Testis (tissue), 3 donors: ENCODE measurements around the gene NELFA. TPM values are rescaled to one million over a fixed set of nuclear protein-coding genes. Genes with fewer than 3 reads are reported as not detected.

Experiments
- DNase-seq: peaks from one replicate; pipeline ENCODE4 v3.0.0-alpha.2; 2019
- H3K27ac ChIP-seq, 2 donors: fragments of 200-600 bp; sonication (generic); one replicate each; pipeline ENCODE4 v1.5.1; 2019
- H3K27me3 ChIP-seq: fragments of 200-600 bp; sonication (generic); one replicate; pipeline ENCODE4 v1.5.1; 2019
- H3K36me3 ChIP-seq: fragments of 200-600 bp; sonication (generic); one replicate; pipeline ENCODE4 v1.5.1; 2017; ENCODE audit warnings: low read depth; ENCODE audit errors: missing control alignments
- H3K4me1 ChIP-seq: fragments of 200-600 bp; sonication (generic); one replicate; pipeline ENCODE4 v1.5.1; 2019
- H3K4me3 ChIP-seq, 2 donors: fragments of 200-600 bp; sonication (generic); one replicate each; pipeline ENCODE4 v1.5.1; 2017 to 2019
- H3K9me3 ChIP-seq: fragments of 200-600 bp; sonication (generic); one replicate; pipeline ENCODE4 v1.5.1; 2017
- POLR2A ChIP-seq: fragments of 450-650 bp; IDR thresholded peaks from one replicate; pipeline ENCODE4 v1.6.1; 2017; ENCODE audit warnings: antibody characterized with exemption, mild to moderate bottlenecking, moderate library complexity
- WGBS, 2 donors: methylation state at CpG; one replicate each; pipeline ENCODE4 v1.1.5; 2018; 5-methylcytosine and 5-hydroxymethylcytosine counted together
- intact Hi-C: fragments of 100-400 bp; cut with DNase I; formaldehyde crosslinking; loops from one replicate; pipeline ENCODE4 v1.15.1; 2023; ENCODE audit warnings: low total_unique reads
- polyA plus RNA-seq: library from polyadenylated mRNA; stranded (reverse); fragments of 350-450 nt; fragmentation: Illumina TruSeq; extraction: RNeasy Lipid Tissue Mini Kit (QIAGEN cat#74804); gene quantifications from one replicate; pipeline ENCODE4 v1.2.3, GENCODE V29; 2014; ENCODE audit warnings: low read depth, low replicate concordance; ENCODE audit not compliant: insufficient read depth
- total RNA-seq, 2 donors: library from RNA; depleted of rRNA; stranded (reverse); fragments of >200 nt; gene quantifications; one replicate each; pipeline ENCODE4 v1.2.3, GENCODE V29; 2016
- TF ChIP-seq, protein P1 (sequence below), 3 experiments: fragments of 450-650 bp in 2 of 3; fragments of 200-600 bp in 1 of 3; sonication (generic) in 1 of 3; IDR thresholded peaks; one replicate each; pipeline ENCODE4 v1.5.1; 2016 to 2019; ENCODE audit warnings: antibody characterized with exemption in 3 of 3, mild to moderate bottlenecking in 2 of 3, moderate library complexity in 1 of 3

The NELFA gene
- total and polyA plus RNA-seq, 3 donors from 2014 or later, result 61.0 to 77.9 (median 72.5) TPM

DNA sequence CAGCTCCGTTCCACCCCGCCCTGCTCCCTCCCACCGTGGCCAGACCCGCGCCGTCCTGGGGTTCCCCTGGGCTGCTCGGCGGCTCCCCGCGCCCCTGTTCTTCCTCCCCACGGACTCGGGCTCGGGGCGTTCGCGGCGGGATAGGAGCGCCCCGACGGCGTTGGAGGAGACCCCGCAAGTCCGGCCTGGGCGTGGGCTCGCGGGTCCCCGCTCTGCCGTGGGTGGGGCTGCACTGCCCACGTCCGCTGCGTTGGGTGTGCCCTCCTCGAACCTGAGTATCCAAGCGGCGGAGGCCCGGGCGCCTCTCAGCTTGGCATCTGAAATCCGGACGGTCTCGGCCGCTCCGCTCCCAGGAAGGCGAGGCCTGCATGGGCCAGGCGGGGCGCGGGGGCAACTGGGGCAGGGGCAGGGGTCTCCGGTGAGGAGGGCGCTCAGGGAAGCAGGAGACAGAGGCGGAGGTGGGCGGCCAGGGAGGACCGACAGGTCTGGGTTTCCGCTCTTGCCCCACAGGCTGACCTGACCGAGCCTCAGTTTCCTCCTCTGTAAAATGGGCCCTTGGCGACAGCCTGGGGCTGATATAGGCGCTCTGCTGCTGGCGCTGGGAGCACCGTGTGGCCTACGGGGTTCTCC lies 38.4 kb upstream of the NELFA start:
- no peak for DNase-seq
- Histone ChIP-seq H3K27me3 (no peaks in the 10 kb centered on the region), H3K4me3 (peak overlapping the region; percentile 12 to 43), H3K9me3 (no peaks in the 10 kb centered on the region), H3K27ac (no peak overlapping the region), H3K36me3 (no peaks in the 10 kb centered on the region), H3K4me1 (peaks cover 12% of the 10 kb centered on the region)
- intact Hi-C loops, result no loop called here
- 18 to 47% methylated on average over 10 to 43 of the region's 57 CpGs for WGBS, 2 donors
- TF ChIP-seq, protein P1, sequence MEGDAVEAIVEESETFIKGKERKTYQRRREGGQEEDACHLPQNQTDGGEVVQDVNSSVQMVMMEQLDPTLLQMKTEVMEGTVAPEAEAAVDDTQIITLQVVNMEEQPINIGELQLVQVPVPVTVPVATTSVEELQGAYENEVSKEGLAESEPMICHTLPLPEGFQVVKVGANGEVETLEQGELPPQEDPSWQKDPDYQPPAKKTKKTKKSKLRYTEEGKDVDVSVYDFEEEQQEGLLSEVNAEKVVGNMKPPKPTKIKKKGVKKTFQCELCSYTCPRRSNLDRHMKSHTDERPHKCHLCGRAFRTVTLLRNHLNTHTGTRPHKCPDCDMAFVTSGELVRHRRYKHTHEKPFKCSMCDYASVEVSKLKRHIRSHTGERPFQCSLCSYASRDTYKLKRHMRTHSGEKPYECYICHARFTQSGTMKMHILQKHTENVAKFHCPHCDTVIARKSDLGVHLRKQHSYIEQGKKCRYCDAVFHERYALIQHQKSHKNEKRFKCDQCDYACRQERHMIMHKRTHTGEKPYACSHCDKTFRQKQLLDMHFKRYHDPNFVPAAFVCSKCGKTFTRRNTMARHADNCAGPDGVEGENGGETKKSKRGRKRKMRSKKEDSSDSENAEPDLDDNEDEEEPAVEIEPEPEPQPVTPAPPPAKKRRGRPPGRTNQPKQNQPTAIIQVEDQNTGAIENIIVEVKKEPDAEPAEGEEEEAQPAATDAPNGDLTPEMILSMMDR (IDR thresholded peaks at IDR 0.05), result no peak
- no peak for TF ChIP-seq POLR2A

DNA sequence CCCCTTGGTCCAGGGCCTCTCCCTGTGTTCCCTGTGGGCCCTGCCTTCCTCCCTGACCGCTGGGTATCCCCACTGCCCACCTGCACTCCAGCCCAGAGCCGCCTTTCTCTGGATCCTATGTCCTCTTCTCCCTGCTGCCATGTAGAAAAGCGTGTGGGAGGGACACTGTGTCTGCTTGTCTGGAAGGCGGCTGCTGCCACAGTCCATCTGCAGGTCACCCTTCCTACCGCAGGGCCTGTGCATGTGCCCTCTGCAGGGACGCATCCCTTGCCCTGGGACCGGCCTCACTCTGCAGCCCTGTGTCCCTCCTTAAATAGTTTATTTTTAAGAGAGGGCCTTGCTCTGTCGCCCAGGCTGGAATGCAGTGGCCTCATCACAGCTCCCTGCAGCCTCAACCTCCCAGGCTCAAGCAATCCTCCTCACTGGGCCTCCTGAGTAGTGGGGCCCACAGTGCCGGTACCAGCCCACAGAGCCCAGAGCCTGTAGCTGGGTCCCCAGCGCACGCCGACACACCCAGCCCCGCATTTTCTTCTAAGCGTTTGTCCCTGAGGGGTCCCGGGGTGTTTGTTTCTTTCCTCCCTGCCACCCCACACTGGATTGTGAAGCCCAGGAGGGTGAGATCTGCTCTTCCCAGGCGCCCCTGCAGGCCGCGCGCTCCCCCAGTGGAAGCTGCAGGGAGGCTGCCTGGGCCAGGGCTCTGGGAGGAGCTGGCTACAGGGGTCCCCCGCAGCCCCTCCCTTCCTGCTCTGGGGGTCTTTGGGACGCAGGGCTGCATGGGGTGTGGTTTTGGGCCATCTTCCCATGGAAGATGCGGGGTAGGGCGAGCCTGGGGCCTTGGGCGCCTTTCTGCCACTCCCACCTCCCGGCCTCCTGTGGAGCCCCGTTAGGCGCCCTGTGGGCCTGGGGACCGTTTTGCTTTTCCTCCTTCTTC lies 37.5 kb upstream of the NELFA start:
- intact Hi-C loops, result no loop called here
- Histone ChIP-seq H3K9me3 (no peaks in the 10 kb centered on the region), H3K27ac (no peak overlapping the region), H3K36me3 (no peaks in the 10 kb centered on the region), H3K4me3 (peak overlapping the region; percentile 12 to 43), H3K4me1 (peaks cover 13% of the 10 kb centered on the region), H3K27me3 (no peaks in the 10 kb centered on the region)
- DNase-seq, result no peak
- 60 to 68% methylated on average over 24 to 28 of the region's 28 CpGs for WGBS, 2 donors
- TF ChIP-seq, protein P1 (IDR thresholded peaks at IDR 0.05), result no peak
- TF ChIP-seq POLR2A, result no peak

DNA sequence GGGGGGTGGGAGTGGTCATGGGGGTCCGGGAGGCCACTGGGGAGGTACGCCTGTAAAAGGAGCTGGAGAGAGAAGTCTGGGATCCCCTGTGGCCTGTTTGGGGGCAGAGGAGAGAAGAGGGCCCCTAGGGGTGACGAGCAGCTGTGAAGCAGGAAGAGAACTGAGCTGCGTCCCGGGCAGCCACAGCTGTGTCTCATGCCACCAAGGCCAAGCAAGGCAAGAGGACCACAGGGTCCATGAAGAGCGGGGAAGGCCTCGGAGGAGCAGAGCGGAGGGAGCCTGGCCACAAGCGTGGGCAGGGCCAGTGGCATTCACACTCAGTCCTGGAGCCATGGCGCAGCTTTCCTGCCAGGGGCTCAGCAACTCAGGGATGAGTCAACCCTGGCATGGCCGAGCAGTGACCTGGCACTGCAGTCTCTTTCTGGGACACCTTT lies 36.8 kb upstream of the NELFA start:
- H3K27me3 ChIP-seq, result no peaks in the 10 kb centered on the region
- H3K9me3 ChIP-seq, result no peaks in the 10 kb centered on the region
- no peak for DNase-seq
- H3K27ac ChIP-seq, result no peak overlapping the region
- TF ChIP-seq POLR2A, result no peak
- TF ChIP-seq, protein P1 (IDR thresholded peaks at IDR 0.05), result no peak
- intact Hi-C loops, result no loop called here
- H3K4me3 ChIP-seq, result no peak overlapping the region
- WGBS, 2 donors, result 77% methylated on average over 10 to 11 of the region's 11 CpGs
- no peaks in the 10 kb centered on the region for H3K36me3 ChIP-seq
- peaks cover 17% of the 10 kb centered on the region for H3K4me1 ChIP-seq

DNA sequence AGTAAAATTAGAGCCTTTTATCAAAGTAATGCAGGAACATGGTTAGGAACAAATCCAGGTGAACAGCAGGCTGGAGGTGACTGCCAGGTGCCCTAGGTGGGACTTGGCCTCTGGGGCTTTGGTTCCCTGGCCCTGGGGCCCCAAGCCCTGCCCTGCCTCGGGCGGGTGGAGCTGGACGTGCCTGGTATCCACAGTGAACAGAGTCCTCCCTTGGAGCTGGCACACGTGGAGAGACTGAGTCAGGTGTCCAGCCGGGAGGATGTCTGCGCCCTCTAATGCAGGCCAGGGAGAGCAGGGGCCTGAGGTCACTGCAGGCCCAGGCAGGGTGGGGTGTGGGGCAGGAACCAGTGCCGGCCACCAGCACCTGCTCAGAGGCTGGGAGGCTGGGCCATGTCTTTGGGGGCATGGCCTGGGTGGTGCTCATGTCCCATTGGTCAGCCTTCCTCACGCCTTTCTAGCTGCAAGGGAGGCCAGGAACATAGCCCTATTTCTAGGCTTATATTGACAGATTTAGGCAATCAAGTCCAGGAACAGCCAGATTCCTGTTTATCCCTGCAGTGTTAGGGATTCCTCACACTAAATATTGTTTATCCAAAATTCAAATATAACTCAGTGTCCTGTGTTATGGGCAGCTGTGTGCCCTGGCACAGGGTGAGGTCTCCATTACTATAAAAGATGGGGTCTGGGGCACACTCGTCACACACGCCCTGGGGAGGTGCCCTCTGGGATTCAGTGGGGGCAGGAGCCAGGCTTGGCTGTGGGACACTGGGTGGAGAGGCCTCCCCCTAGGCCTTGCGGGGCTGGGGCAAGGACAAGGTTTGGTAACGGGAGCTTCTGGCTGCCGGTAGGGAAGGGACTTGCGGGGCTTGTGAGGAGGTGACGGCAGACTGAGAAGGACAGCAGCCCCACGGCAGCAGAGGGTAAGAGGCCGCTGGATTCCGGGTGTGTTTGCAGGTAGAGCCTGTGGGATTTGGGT lies 36.1 kb upstream of the NELFA start:
- H3K4me3 ChIP-seq, result no peak overlapping the region
- no peak for DNase-seq
- 80 to 95% methylated on average over 11 to 17 of the region's 18 CpGs for WGBS, 2 donors

More for the DNA sequence above, 36.1 kb upstream of the NELFA start:
- H3K27ac ChIP-seq, result no peak overlapping the region
- H3K27me3 ChIP-seq, result no peaks in the 10 kb centered on the region
- no peaks in the 10 kb centered on the region for H3K36me3 ChIP-seq
- H3K4me1 ChIP-seq, result peaks cover 17% of the 10 kb centered on the region
- no peak for TF ChIP-seq POLR2A
- TF ChIP-seq, protein P1 (IDR thresholded peaks at IDR 0.05), result no peak
- intact Hi-C loops, result no loop called here
- H3K9me3 ChIP-seq, result no peaks in the 10 kb centered on the region
